ENCODE data around the gene DENND1A. TPM values are rescaled to one million over a fixed set of nuclear protein-coding genes. Genes with fewer than 3 reads are reported as not detected.

Gene DENND1A
- total and polyA plus RNA-seq, 7 donors = 12.8 to 33.2 (median 19.2) TPM

GRCh38 chr9:123973590-123974223 is 43.8 kb upstream of the DENND1A start:
- Histone ChIP-seq H3K27ac (no peak overlapping the region), H3K36me3 (no peaks in the 10 kb centered on the region), H3K27me3 (peaks cover 0 to 13% (median 10%) of the 10 kb centered on the region in 3 donors), H3K4me1 (no peaks in the 10 kb centered on the region), H3K9me3 (no peaks in the 10 kb centered on the region), H3K4me3 (no peak overlapping the region)
- WGBS, 2 donors = 90 to 93% methylated on average over 9 of the region's 9 CpGs
- no peak for DNase-seq
- intact Hi-C loops (cut with DNase I) = no loop called here
- TF ChIP-seq POLR2AphosphoS5 (IDR thresholded peaks at IDR 0.05) = no peak
- TF ChIP-seq CTCF (IDR thresholded peaks at IDR 0.05) = no peak
- TF ChIP-seq EP300 (IDR thresholded peaks at IDR 0.05) = no peak

GRCh38 chr9:123972618-123973017 is 42.7 kb upstream of the DENND1A start:
- intact Hi-C loops (cut with DNase I) = no loop called here
- 97 to 99% methylated on average over 8 of the region's 8 CpGs for WGBS, 2 donors
- no peaks in the 10 kb centered on the region for H3K4me1 ChIP-seq
- H3K27ac ChIP-seq = no peak overlapping the region
- peaks cover 0 to 13% (median 10%) of the 10 kb centered on the region in 3 donors for H3K27me3 ChIP-seq
- no peak for DNase-seq
- no peak overlapping the region for H3K4me3 ChIP-seq
- no peaks in the 10 kb centered on the region for H3K9me3 ChIP-seq
- TF ChIP-seq POLR2AphosphoS5 (IDR thresholded peaks at IDR 0.05) = no peak
- no peak for TF ChIP-seq EP300 (IDR thresholded peaks at IDR 0.05)
- TF ChIP-seq CTCF (IDR thresholded peaks at IDR 0.05) = no peak
- no peak for TF ChIP-seq POLR2A (IDR thresholded peaks at IDR 0.05)
- H3K36me3 ChIP-seq = no peaks in the 10 kb centered on the region

- TF ChIP-seq POLR2A (IDR thresholded peaks at IDR 0.05) (no peak), POLR2AphosphoS5 (IDR thresholded peaks at IDR 0.05) (no peak), CTCF (IDR thresholded peaks at IDR 0.05) (no peak), EP300 (IDR thresholded peaks at IDR 0.05) (no peak)
- Histone ChIP-seq H3K27ac (no peak overlapping the region), H3K4me3 (no peak overlapping the region), H3K9me3 (no peaks in the 10 kb centered on the region), H3K4me1 (no peaks in the 10 kb centered on the region), H3K27me3 (peaks cover 0 to 13% (median 10%) of the 10 kb centered on the region in 3 donors), H3K36me3 (no peaks in the 10 kb centered on the region)
- intact Hi-C loops (cut with DNase I) = no loop called here
- DNase-seq = no peak
These were observed 37.4 kb upstream of the DENND1A start for GRCh38 chr9:123967323-123967722.

- H3K4me3 ChIP-seq = no peak overlapping the region
- intact Hi-C loops (cut with DNase I) = no loop called here
- H3K9me3 ChIP-seq = no peaks in the 10 kb centered on the region
- no peaks in the 10 kb centered on the region for H3K4me1 ChIP-seq
- H3K27me3 ChIP-seq = peaks cover 0 to 16% (median 10%) of the 10 kb centered on the region in 3 donors
- 56 to 61% methylated on average over 8 of the region's 8 CpGs for WGBS, 2 donors
- no peaks in the 10 kb centered on the region for H3K36me3 ChIP-seq
- no peak overlapping the region for H3K27ac ChIP-seq
- TF ChIP-seq EP300 (IDR thresholded peaks at IDR 0.05) (no peak), CTCF (IDR thresholded peaks at IDR 0.05) (no peak), POLR2A (IDR thresholded peaks at IDR 0.05) (no peak), POLR2AphosphoS5 (IDR thresholded peaks at IDR 0.05) (no peak)
- DNase-seq = no peak
These were observed 36.1 kb upstream of the DENND1A start for GRCh38 chr9:123965801-123966686.
